Mesangial cell (primary cell): ENCODE measurements around the gene KPRP. TPM values are rescaled to one million over a fixed set of nuclear protein-coding genes. Genes with fewer than 3 reads are reported as not detected.

ENCODE experiments used
- total RNA-seq: library from RNA; depleted of rRNA; stranded (reverse); fragments of >200 nt; gene quantifications from 2 replicates; pipeline ENCODE4 v1.2.3, GENCODE V29; 2015

The KPRP gene
- total RNA-seq = not detected in 2 replicates

GRCh38 chr1:152757747-152758146, at the start of gene KPRP:
TSS of gene KPRP (plus strand) at chr1:152758025. CDS start at chr1:152759589, 1,564 bp downstream.

GRCh38 chr1:152774875-152775274, 17.1 kb downstream of the KPRP start, which contains the start of gene LCE1F:
TSS of gene LCE1F (plus strand) at chr1:152775140. CDS start at chr1:152776372, 1,232 bp downstream.

GRCh38 chr1:152786077-152786476, 28.3 kb downstream of the KPRP start, which contains the start of gene LCE1E:
TSS of gene LCE1E (plus strand) at chr1:152786257. CDS start at chr1:152787300, 1,043 bp downstream.

GRCh38 chr1:152796421-152796820, 38.6 kb downstream of the KPRP start, which contains the start of gene LCE1D:
TSS of gene LCE1D (plus strand) at chr1:152796721. CDS start at chr1:152797795, 1,074 bp downstream.

GRCh38 chr1:152806576-152806975, 48.8 kb downstream of the KPRP start, which contains the start of gene LCE1C:
TSS of gene LCE1C (minus strand) at chr1:152806651. CDS start at chr1:152805478, 1,173 bp downstream.

Other genes with a start within 250 kb of the KPRP start
- not detected in 2 replicates for gene LCE5A, start 247.2 kb upstream of the KPRP start, total RNA-seq
- not detected in 2 replicates for gene CRCT1, start 243.5 kb upstream of the KPRP start, total RNA-seq
- not detected in 2 replicates for gene LCE3E, start 191.2 kb upstream of the KPRP start, total RNA-seq
- gene LCE3D, start 177.5 kb upstream of the KPRP start, total RNA-seq = not detected in 2 replicates
- not detected in 2 replicates for gene LCE3C, start 157.8 kb upstream of the KPRP start, total RNA-seq
- gene LCE3B, start 144.2 kb upstream of the KPRP start, total RNA-seq = not detected in 2 replicates
- not detected in 2 replicates for gene LCE3A, start 134.9 kb upstream of the KPRP start, total RNA-seq
- not detected in 2 replicates for gene LCE2D, start 94.6 kb upstream of the KPRP start, total RNA-seq
- gene LCE2C, start 82.7 kb upstream of the KPRP start, total RNA-seq = not detected in 2 replicates
- gene LCE2B, start 71.9 kb upstream of the KPRP start, total RNA-seq = not detected in 2 replicates
- gene LCE2A, start 59.7 kb upstream of the KPRP start, total RNA-seq = not detected in 2 replicates
- not detected in 2 replicates for gene LCE4A, start 49.9 kb upstream of the KPRP start, total RNA-seq
- gene LCE1F, start 17.1 kb downstream of the KPRP start, total RNA-seq = not detected in 2 replicates
- not detected in 2 replicates for gene LCE1E, start 28.2 kb downstream of the KPRP start, total RNA-seq
- gene LCE1D, start 38.7 kb downstream of the KPRP start, total RNA-seq = not detected in 2 replicates
- not detected in 2 replicates for gene LCE1C, start 48.6 kb downstream of the KPRP start, total RNA-seq
- not detected in 2 replicates for gene LCE1B, start 53.9 kb downstream of the KPRP start, total RNA-seq
- not detected in 2 replicates for gene LCE1A, start 69.4 kb downstream of the KPRP start, total RNA-seq
- not detected in 2 replicates for gene LCE6A, start 84.8 kb downstream of the KPRP start, total RNA-seq
- gene LCE7A, start 102.0 kb downstream of the KPRP start, total RNA-seq = not detected in 2 replicates
- gene SMCP, start 120.3 kb downstream of the KPRP start, total RNA-seq = not detected in 2 replicates
- gene IVL, start 150.5 kb downstream of the KPRP start, total RNA-seq = not detected in 2 replicates
- not detected in 2 replicates for gene SPRR5, start 189.2 kb downstream of the KPRP start, total RNA-seq
- not detected in 2 replicates for gene SPRR4, start 212.6 kb downstream of the KPRP start, total RNA-seq
- not detected in 2 replicates for gene SPRR1A, start 226.1 kb downstream of the KPRP start, total RNA-seq
- not detected in 2 replicates for gene SPRR3, start 243.7 kb downstream of the KPRP start, total RNA-seq